HG03066 (cell line): Measurements from ENCODE around the gene UBR2.
"Not testable (repeated sequence)": the region's sequence is repeated elsewhere in the genome, so short reads cannot be mapped to it uniquely, and the experiment has no call there.

ENCODE experiments used
- ATAC-seq: cut with Tn5 transposase; IDR thresholded peaks from one replicate; pipeline ENCODE4 v1.9.1; 2021; ENCODE audit warnings: low read depth; ENCODE audit not compliant: unreplicated experiment

UBR2 gene

GRCh38 chr6:42552380-42552779, 11.4 kb upstream of the UBR2 start:
- no peak for ATAC-seq

GRCh38 chr6:42555477-42556457, 8.1 kb upstream of the UBR2 start:
- ATAC-seq, result no peak

GRCh38 chr6:42556462-42556861, 7.4 kb upstream of the UBR2 start:
- no peak for ATAC-seq

DNA sequence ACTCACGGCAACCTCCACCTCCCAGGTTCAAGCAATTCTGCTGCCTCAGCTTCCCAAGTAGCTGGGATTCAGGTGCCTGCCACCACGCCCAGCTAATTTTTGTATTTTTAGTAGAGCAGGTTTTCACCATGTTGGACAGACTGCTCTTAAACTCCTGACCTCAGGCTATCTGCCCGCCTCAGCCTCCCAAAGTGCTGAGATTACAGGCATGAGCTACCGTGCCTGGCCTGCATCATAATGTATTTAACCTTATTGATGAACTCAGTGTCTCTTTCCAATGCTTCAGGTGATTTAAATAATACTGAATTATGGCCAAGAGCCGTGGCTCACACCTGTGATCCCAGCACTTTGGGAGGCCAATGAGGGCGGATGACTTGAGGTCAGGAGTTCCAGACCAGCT, 4.6 kb upstream of the UBR2 start:
- not testable (repeated sequence) for ATAC-seq

- no peak for ATAC-seq
Observed at GRCh38 chr6:42561986-42562385, 1.8 kb upstream of the UBR2 start.

DNA sequence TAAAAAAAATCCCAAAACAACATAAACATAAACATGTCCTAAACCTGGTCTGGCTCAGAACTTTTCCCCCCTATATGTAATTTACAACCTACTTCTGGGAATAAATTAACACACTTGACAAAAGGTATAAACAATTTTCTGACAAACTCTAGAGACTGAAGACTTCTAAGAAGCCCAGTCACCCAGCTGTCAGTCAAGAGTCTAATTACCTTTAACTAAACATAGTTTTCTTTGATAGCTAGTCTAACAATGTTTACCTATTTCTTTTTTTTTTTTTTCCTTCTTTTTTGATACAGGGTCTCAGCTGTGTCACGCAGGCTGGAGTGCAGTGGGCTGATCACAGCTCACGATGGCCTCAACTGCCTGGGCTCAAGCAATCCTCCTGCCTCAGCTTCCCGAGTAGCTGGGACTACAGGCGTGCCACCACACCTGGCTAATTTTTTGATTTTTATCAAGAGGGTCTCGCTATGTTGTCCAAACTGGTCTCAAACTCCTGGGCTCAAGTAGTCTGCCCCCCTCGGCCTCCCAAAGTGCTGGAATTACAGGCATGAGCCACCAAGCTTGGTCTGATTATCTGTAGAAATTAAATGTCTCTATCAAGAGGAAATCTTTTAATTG, 932 bp upstream of the UBR2 start:
- ATAC-seq, result no peak

DNA sequence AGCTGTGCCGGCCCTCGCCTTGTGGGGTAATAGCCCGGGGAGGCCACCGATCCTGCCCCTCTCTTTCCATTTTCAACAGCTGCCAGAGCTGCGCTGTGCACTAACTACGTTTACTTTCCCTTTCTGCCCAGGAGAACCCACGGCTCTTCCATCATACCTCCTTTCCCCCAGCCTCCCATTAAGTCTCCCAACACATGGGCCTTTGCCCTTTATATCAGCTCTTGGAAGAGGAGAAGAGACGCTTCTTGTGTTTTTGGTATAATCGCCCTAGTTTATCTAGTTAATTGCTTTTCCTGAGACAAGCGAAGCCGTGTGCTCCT, 637 bp downstream of the UBR2 start:
- ATAC-seq, result peak; percentile 20

DNA sequence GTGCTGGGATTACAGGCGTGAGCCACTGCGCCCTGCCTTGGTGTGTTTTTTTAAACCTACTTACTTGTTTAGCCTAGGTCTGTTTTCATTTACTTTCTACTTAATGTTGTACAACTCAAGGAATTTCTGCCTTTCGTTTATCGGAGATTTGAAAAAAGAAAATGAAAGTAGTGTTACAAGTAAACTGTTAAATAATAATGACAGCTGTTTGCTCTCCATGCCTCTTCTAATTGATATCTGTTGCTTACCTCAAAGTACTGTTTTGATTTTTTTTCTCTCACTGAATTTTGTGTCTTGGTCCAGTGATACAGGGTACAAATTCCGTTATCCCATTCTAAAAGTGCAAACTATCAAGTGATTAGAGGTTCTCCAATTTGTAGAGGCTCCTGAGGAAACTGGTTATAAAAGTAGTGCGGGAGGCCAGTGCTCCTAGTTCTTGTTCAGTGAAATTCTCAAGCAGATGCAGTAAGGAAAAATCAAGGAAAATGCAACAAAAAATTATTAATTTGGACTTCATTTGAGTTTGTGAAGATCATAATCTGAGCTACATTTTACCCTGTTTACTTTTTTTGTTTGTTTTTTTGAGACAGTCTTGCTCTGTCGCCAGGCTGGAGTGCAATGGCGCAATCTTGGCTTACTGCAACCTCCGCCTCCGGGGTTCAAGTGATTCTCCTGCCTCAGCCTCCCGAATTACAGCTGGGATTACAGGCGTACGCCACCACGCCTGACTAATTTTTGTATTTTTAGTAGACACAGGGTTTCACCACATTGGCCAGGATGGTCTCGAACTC, 2.2 kb downstream of the UBR2 start:
- no peak for ATAC-seq

DNA sequence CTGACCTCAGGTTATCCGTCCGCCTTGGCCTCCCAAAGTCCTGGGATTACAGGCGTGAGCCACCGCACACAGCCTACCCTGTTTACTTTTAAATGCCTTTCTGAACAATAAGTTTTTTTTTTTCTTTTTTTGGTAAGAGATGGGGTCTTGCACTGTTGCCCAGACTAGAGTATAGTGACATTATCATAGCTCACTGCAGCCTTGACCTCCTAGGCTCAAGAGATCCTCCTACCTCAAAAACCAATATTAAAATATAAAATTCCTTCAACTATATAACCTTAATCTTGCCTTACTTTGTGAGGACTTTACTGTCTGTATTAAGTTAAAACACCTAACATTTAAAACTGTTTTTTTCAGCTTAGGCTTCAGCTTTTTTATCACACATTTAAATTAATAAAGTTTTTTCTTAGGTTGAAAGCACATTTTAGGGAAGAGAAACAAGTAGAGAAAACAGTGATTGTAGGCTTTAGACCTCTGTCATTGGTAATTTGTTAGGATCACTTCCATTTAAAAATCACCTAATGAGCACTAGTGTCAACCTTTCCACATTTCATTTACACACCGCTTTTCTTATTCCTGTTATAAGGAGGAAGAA, 2.9 kb downstream of the UBR2 start:
- ATAC-seq, result no peak

DNA sequence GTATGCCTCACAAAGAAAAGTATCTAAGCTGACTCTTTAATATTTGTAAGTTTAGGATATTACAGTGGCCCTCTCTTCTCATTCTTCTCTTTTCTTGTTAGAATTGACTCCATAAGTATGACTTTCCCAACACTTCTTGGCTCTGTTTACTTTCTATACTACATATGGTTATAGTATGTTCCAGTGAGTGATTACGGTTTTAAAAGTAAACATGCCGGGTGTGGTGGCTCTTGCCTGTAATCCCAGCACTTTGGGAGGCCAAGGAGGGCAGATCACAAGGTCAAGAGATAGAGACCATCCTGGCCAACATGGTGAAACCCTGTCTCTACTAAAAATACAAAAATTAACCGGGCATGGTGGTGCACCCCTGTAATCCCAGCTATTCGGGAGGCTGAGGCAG, 3.4 kb downstream of the UBR2 start:
- ATAC-seq, result not testable (repeated sequence)

- ATAC-seq, result no peak
Observed at GRCh38 chr6:42569102-42570028, 5.5 kb downstream of the UBR2 start.

GRCh38 chr6:42571611-42572342, 7.9 kb downstream of the UBR2 start:
- ATAC-seq, result no peak

DNA sequence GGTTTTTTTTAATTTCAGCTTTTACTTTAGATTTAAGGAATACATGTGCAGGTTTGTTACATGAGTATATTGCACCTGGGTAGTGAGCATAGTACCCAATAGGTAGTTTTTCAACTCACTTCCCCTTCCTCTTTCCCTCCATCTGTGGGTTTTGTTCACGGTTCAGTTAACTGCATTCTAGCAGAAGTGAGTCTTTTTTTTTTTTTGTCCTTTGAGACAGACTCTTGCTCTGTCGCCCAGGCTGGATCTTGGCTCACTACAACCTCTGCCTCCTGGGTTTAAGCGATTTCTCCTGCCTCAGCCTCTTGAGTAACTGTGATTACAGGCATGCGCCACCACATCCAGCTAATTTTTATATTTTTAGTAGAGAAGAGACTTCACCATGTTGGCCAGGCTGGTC, 8.7 kb downstream of the UBR2 start:
- ATAC-seq, result peak; percentile 86

GRCh38 chr6:42576538-42576937, 12.7 kb downstream of the UBR2 start:
- not testable (repeated sequence) for ATAC-seq

GRCh38 chr6:42598300-42598699, 34.5 kb downstream of the UBR2 start:
- no peak for ATAC-seq

- no peak for ATAC-seq
Observed at GRCh38 chr6:42599558-42599957, 35.7 kb downstream of the UBR2 start.

GRCh38 chr6:42604150-42604549, 40.3 kb downstream of the UBR2 start:
- no peak for ATAC-seq

DNA sequence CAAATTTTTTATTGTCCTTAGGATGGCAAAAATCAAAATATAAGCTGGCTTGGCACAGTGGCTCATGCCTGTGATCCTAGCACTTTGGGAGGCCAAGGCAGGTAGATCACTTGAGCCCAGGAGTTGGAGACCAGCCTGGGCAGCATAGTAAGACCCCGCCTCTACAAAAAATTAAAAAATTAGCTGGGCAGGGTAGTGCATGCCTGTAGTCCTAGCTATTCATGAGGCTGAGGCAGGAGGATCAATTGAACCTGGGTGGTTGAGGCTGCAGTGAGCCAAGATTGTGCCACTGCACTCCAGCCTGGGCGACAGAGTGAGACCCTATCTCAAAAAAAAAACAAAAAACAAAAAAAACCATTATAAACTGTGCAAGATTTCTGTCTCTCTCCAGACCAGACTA, 40.9 kb downstream of the UBR2 start:
- ATAC-seq, result not testable (repeated sequence)

- ATAC-seq, result no peak
Observed at GRCh38 chr6:42610416-42610815, 46.6 kb downstream of the UBR2 start.
